ENCODE data around the gene SYT2. TPM values are rescaled to one million over a fixed set of nuclear protein-coding genes. Genes with fewer than 3 reads are reported as not detected.

SYT2 gene
- total RNA-seq, 1 experiment from 2014 or later = 12.1 TPM

- TF ChIP-seq ZMAT4 (CRISPR knock-in tag; IDR thresholded peaks at IDR 0.05) (no peak), GRHL2 (CRISPR knock-in tag; IDR thresholded peaks at IDR 0.05; ENCODE audit: insufficient replicate concordance, severe bottlenecking) (no peak), PRDM15 (CRISPR knock-in tag; IDR thresholded peaks at IDR 0.05) (no peak), ZNF317 (CRISPR knock-in tag; IDR thresholded peaks at IDR 0.05; ENCODE audit: borderline replicate concordance, low read depth) (no peak), NFYB (CRISPR knock-in tag; conservative IDR thresholded peaks at IDR 0.05; ENCODE audit: low read depth) (no peak), TP53 (CRISPR knock-in tag; IDR thresholded peaks at IDR 0.05) (peak; percentile 61; the same call in 1 of the 2 replicates), PREB (CRISPR knock-in tag; IDR thresholded peaks at IDR 0.05; ENCODE audit: borderline replicate concordance) (peak; percentile 64; the same call in 1 of the 2 replicates), GABPB1 (CRISPR knock-in tag; IDR thresholded peaks at IDR 0.05) (peak; percentile 53; the same call in 1 of the 2 replicates), EMX1 (CRISPR knock-in tag; IDR thresholded peaks at IDR 0.05) (no peak), ZNF423 (CRISPR knock-in tag; IDR thresholded peaks at IDR 0.05) (no peak), OVOL2 (CRISPR knock-in tag; IDR thresholded peaks at IDR 0.05; ENCODE audit: borderline replicate concordance) (no peak), USF1 (CRISPR knock-in tag; IDR thresholded peaks at IDR 0.05) (peak; percentile 60; the same call in 1 of the 2 replicates), USF2 (CRISPR knock-in tag; IDR thresholded peaks at IDR 0.05) (no peak), NR3C1 (CRISPR knock-in tag; conservative IDR thresholded peaks at IDR 0.05; ENCODE audit: low read depth) (0 out of 2 replicates have a peak, but pooled peaks have one; percentile 49), NFE2L1 (CRISPR knock-in tag; IDR thresholded peaks at IDR 0.05) (peak; percentile 68; the same call in 1 of the 2 replicates), ARID4B (CRISPR knock-in tag; IDR thresholded peaks at IDR 0.05; ENCODE audit: borderline replicate concordance) (peak; percentile 62), MXD4 (CRISPR knock-in tag; IDR thresholded peaks at IDR 0.05; ENCODE audit: borderline replicate concordance) (no peak), ZNF219 (CRISPR knock-in tag; IDR thresholded peaks at IDR 0.05; ENCODE audit: borderline replicate concordance) (no peak), HMGA2 (CRISPR knock-in tag; IDR thresholded peaks at IDR 0.05) (no peak), AFF4 (CRISPR knock-in tag; IDR thresholded peaks at IDR 0.05; ENCODE audit: borderline replicate concordance) (no peak), ZNF232 (CRISPR knock-in tag; IDR thresholded peaks at IDR 0.05) (peak; percentile 84; the same call in 1 of the 2 replicates), CBFB (CRISPR knock-in tag; IDR thresholded peaks at IDR 0.05; ENCODE audit: low read depth) (no peak), SMAD3 (CRISPR knock-in tag; IDR thresholded peaks at IDR 0.05; ENCODE audit: borderline replicate concordance) (peak; percentile 87; the same call in 1 of the 2 replicates)
These were observed 17.2 kb downstream of the SYT2 start (continued) for GRCh38 chr1:202692959-202693555.

Data from WTC11 (cell line).